Right lobe of liver (tissue), 6 donors: Measurements from ENCODE around the gene CERS6. TPM values are rescaled to one million over a fixed set of nuclear protein-coding genes. Genes with fewer than 3 reads are reported as not detected.

ENCODE experiments used
- ATAC-seq, 4 donors: fragments of 200-7000 bp; cut with Tn5 transposase; one replicate each; pipeline ENCODE4 v1.9.1; 2020; ENCODE audit warnings: mild to moderate bottlenecking in 4 of 4, moderate library complexity in 4 of 4
- DNase-seq, 3 donors: peaks; one replicate each; pipeline ENCODE4 v3.0.0-alpha.2; 2020
- H3K27ac ChIP-seq, 3 donors: fragments of 200-600 bp; one replicate each; pipeline ENCODE4 v1.8.0; 2022
- H3K27me3 ChIP-seq, 2 donors: fragments of 200-600 bp; one replicate each; pipeline ENCODE4 v1.8.0; 2022
- H3K36me3 ChIP-seq, 4 donors: fragments of 200-600 bp; sonication (generic) in 1 of 4; one replicate each; pipeline versions ENCODE4 v1.5.1 to v1.8.0; 2017 to 2022; ENCODE audit warnings: control low read depth in 1 of 4
- H3K4me1 ChIP-seq, 4 donors: fragments of 200-600 bp; sonication (generic) in 1 of 4; one replicate each; pipeline versions ENCODE4 v1.5.1 to v1.8.0; 2017 to 2022; ENCODE audit warnings: control low read depth in 1 of 4
- H3K4me3 ChIP-seq, 3 donors: fragments of 200-600 bp; one replicate each; pipeline ENCODE4 v1.8.0; 2022
- H3K9me3 ChIP-seq, 4 donors: fragments of 200-600 bp; sonication (generic) in 1 of 4; one replicate each; pipeline versions ENCODE4 v1.5.1 to v1.8.0; 2017 to 2022; ENCODE audit warnings: control low read depth in 1 of 4
- POLR2A ChIP-seq: fragments of 450-650 bp; IDR thresholded peaks from one replicate; pipeline ENCODE4 v1.6.1; 2017; ENCODE audit warnings: antibody characterized with exemption, mild to moderate bottlenecking
- WGBS: methylation state at CpG from one replicate; pipeline ENCODE4 v1.1.6; 2018; ENCODE audit warnings: low coverage, low lambda C conversion rate; ENCODE audit not compliant: insufficient coverage; ENCODE audit errors: missing lambda C conversion rate; 5-methylcytosine and 5-hydroxymethylcytosine counted together
- intact Hi-C, 2 donors: fragments of 100-400 bp; cut with DNase I; formaldehyde crosslinking; loops; one replicate each; pipeline versions ENCODE4 v1.11.2 to v1.14.1; 2022
- total RNA-seq, 6 experiments: library from RNA; depleted of rRNA in 2 of 6; stranded (reverse); fragments of >200 nt in 2 of 6; fragmentation: NEBNext Ultra II Directional in 3 of 6; extraction: Animal tissue kit (Norgen Biotek cat#: 25700) in 3 of 6; gene quantifications; one replicate each; pipeline versions ENCODE4 v1.1.0 to v1.2.4, GENCODE V29; 2016 to 2023
- TF ChIP-seq, protein P1 (sequence below), 4 donors: fragments of 200-600 bp in 3 of 4; fragments of 450-650 bp in 1 of 4; IDR thresholded peaks; one replicate each; pipeline versions ENCODE4 v1.5.1 to v1.8.0; 2016 to 2022; ENCODE audit warnings: antibody characterized with exemption in 4 of 4, mild to moderate bottlenecking in 2 of 4
- donor health status: DM: no; HTN: yes; CAD: no.
- donor health status: DM: no; HTN: no; CAD: no.
- donor health status: DM: no; HTN: no; CAD: no.
- donor health status: DM: no; HTN: yes; CAD: no.
- donor health status: DM: no; HTN: yes; CAD: no.

The CERS6 gene
- total RNA-seq, 6 experiments from 2014 or later = 10.4 to 30.1 (median 15.6) TPM

DNA sequence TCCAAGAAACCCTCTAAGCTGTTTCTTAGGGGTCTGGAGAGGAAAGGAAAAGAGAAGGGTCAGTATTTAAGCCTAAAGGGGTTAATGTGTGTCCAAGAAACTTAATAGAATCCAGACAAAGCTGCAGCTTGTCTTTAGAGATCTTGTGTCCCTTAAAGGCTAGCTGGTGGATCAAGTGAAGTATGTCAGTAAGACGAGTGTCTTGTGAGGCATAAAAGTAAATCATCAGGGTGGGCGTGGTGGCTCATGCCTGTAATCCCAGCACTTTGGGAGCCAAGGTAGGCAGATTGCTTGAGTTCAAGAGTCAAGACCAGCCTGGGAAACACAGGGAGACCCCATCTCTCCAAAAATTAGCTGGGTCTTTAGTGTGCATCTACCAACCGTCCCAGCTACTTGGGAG is 47.8 kb downstream of the CERS6 start:
- H3K27me3 ChIP-seq = no peaks in the 10 kb centered on the region
- ATAC-seq = no peak

DNA sequence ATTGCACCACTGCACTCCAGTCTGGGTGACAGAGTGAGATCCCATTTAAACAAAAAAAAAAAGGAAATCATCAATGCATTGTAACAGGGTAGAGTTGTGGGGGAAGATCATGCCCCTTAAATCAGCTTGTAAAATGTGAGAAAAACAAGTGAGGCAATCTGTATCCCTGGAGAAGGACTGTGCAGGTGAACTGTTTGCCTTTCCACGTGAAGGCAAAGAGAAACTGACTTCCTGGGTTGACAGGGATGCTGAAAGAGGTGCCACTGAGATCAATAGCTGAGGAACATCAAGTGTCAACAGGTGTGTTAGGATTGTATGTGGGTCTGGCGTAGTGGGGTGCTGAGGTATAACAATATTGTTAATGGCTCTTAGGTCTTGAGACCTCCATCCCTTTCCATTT is 48.3 kb downstream of the CERS6 start:
- Histone ChIP-seq H3K4me1 (peaks cover 0 to 4% (median 0%) of the 10 kb centered on the region in 4 donors), H3K27ac (no peak overlapping the region), H3K36me3 (no peaks in the 10 kb centered on the region), H3K4me3 (no peak overlapping the region), H3K27me3 (no peaks in the 10 kb centered on the region), H3K9me3 (no peaks in the 10 kb centered on the region)
- WGBS = 66% methylated on average over 2 of the region's 2 CpGs
- no peak for DNase-seq
- no peak for ATAC-seq
- intact Hi-C loops = no loop called here
- TF ChIP-seq, protein P1, sequence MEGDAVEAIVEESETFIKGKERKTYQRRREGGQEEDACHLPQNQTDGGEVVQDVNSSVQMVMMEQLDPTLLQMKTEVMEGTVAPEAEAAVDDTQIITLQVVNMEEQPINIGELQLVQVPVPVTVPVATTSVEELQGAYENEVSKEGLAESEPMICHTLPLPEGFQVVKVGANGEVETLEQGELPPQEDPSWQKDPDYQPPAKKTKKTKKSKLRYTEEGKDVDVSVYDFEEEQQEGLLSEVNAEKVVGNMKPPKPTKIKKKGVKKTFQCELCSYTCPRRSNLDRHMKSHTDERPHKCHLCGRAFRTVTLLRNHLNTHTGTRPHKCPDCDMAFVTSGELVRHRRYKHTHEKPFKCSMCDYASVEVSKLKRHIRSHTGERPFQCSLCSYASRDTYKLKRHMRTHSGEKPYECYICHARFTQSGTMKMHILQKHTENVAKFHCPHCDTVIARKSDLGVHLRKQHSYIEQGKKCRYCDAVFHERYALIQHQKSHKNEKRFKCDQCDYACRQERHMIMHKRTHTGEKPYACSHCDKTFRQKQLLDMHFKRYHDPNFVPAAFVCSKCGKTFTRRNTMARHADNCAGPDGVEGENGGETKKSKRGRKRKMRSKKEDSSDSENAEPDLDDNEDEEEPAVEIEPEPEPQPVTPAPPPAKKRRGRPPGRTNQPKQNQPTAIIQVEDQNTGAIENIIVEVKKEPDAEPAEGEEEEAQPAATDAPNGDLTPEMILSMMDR (IDR thresholded peaks at IDR 0.05) = no peak
- TF ChIP-seq POLR2A = no peak

More for the DNA sequence above, 47.8 kb downstream of the CERS6 start:
- no peak overlapping the region for H3K27ac ChIP-seq
- 100% methylated on average over 3 of the region's 3 CpGs for WGBS
- H3K36me3 ChIP-seq = no peaks in the 10 kb centered on the region
- TF ChIP-seq POLR2A = no peak
- TF ChIP-seq, protein P1 (IDR thresholded peaks at IDR 0.05) = no peak
- H3K9me3 ChIP-seq = no peaks in the 10 kb centered on the region
- peaks cover 0 to 5% (median 0%) of the 10 kb centered on the region in 4 donors for H3K4me1 ChIP-seq
- intact Hi-C loops = no loop called here
- no peak overlapping the region for H3K4me3 ChIP-seq
- DNase-seq = no peak

DNA sequence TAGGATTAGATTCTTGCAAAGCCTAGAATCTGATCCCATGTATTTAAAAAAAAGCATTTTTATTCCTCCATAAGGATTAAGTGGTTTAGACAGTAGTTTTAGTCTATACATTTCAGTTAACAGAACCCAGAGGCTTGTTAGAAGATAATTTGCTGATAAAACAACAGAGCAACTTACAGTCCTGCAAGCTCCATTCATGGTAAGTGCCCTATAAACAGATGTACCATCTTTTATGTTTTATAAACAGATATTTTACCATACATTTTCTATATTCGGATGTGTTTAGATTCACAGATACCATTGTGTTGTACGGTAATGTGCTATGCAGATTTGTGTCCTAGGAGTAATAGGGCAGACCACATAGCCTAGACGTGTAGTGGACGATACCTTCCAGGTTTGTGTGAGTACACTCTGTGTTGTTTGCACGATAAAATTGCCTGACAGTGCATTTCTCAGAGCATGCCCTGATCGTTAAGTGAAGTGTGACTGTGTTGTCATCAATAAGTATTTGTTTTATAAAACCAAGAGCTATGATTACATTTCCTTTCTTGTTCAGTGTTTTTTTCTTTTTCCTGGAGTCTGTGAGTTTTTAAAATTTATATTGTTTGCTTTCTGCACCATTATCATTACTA is 54.2 kb downstream of the CERS6 start:
- no peaks in the 10 kb centered on the region for H3K9me3 ChIP-seq
- WGBS = 53% methylated on average over 6 of the region's 6 CpGs
- ATAC-seq (peak; percentile 59 to 85 (median 70)), DNase-seq (no peak)
- intact Hi-C loops = no loop called here
- H3K36me3 ChIP-seq = no peaks in the 10 kb centered on the region
- peaks cover 0 to 14% (median 0%) of the 10 kb centered on the region in 4 donors for H3K4me1 ChIP-seq
- TF ChIP-seq POLR2A = no peak
- no peak overlapping the region for H3K27ac ChIP-seq
- H3K4me3 ChIP-seq = no peak overlapping the region
- H3K27me3 ChIP-seq = no peaks in the 10 kb centered on the region

DNA sequence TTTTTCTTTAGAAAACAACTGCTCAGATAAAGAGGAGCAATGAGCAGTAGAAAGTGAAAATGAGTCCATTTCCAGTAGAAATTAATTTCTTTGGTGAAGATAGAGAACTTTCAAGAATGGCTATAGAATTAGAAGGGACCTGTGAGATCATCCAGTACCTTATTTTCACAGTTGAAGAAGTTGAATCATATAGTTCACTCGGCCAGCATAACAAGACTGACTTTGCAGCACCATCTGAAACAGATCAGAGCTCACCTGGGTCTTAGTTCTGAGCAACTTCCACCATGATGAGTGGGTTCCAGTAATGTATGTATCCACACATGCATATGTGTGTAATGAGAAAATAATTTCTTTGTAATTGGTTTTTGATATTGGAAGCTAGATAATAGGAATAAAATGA is 58.6 kb downstream of the CERS6 start:
- ATAC-seq (no peak), DNase-seq (no peak)
- Histone ChIP-seq H3K27me3 (no peaks in the 10 kb centered on the region), H3K9me3 (no peaks in the 10 kb centered on the region), H3K27ac (no peak overlapping the region), H3K36me3 (no peaks in the 10 kb centered on the region), H3K4me3 (no peak overlapping the region), H3K4me1 (peaks cover 0 to 14% (median 0%) of the 10 kb centered on the region in 4 donors)
- no peak for TF ChIP-seq POLR2A
- TF ChIP-seq, protein P1 (IDR thresholded peaks at IDR 0.05) = no peak
- intact Hi-C loops = no loop called here
- WGBS = 83% methylated on average over 1 of the region's 1 CpG

DNA sequence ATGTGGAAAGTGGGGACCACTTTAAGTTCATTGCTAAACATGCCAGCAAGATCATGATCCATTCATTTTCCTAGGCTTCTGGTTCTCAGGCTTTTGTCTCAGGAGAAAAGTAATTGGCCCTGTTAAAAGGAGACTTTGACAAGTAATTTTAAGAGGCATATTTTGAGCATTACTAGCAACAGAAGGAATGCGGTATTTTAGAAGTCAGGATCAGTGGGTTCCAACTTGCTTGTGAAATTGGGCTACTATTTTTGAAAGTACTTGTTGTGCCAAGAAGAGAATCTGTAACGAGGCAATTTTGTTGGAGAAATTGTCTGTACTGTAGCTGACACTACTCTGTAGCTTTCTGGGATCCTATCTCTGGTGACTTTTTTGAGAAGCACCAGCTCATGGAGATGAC is 59.4 kb downstream of the CERS6 start:
- Histone ChIP-seq H3K4me1 (peaks cover 0 to 8% (median 0%) of the 10 kb centered on the region in 4 donors), H3K9me3 (no peaks in the 10 kb centered on the region), H3K4me3 (no peak overlapping the region), H3K27me3 (no peaks in the 10 kb centered on the region), H3K27ac (no peak overlapping the region), H3K36me3 (no peaks in the 10 kb centered on the region)
- intact Hi-C loops = no loop called here
- no peak for TF ChIP-seq POLR2A
- TF ChIP-seq, protein P1 (IDR thresholded peaks at IDR 0.05) = no peak
- WGBS = 50% methylated on average over 2 of the region's 2 CpGs
- DNase-seq = no peak
- no peak for ATAC-seq
